AG10803 (cell line): Measurements from ENCODE around the gene FOXP1.

Experiments
- DNase-seq: peaks from one replicate; pipeline ENCODE4 v3.0.0; 2010; ENCODE audit warnings: low read depth
- H3K4me3 ChIP-seq: 2 replicates; pipeline ENCODE4 v1.5.1; 2011; ENCODE audit warnings: mild to moderate bottlenecking, low read length, control low read depth
- TF ChIP-seq, protein P1 (sequence below): conservative IDR thresholded peaks from 2 replicates; pipeline ENCODE4 v1.5.1; 2011; ENCODE audit warnings: mild to moderate bottlenecking, low read length, control low read depth, inconsistent platforms

FOXP1 gene

DNA sequence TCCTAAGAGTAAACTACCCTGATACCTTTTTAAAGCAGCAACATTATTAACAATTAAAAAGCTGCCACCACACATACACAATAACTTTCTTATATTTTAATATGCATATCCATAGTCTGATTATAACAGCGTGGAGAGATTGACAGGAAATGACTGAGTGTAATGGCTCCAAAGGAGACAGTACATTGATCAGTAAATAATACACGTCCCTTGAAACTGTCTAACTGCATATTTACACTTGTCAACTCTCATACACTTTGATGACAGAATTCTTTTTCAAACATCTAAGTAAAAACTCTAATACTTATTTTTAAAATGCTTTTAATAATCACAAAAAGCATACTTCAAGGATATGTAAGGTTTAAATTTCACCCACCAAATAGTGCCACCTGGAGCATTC lies 99.5 kb downstream of the FOXP1 start:
- TF ChIP-seq, protein P1, sequence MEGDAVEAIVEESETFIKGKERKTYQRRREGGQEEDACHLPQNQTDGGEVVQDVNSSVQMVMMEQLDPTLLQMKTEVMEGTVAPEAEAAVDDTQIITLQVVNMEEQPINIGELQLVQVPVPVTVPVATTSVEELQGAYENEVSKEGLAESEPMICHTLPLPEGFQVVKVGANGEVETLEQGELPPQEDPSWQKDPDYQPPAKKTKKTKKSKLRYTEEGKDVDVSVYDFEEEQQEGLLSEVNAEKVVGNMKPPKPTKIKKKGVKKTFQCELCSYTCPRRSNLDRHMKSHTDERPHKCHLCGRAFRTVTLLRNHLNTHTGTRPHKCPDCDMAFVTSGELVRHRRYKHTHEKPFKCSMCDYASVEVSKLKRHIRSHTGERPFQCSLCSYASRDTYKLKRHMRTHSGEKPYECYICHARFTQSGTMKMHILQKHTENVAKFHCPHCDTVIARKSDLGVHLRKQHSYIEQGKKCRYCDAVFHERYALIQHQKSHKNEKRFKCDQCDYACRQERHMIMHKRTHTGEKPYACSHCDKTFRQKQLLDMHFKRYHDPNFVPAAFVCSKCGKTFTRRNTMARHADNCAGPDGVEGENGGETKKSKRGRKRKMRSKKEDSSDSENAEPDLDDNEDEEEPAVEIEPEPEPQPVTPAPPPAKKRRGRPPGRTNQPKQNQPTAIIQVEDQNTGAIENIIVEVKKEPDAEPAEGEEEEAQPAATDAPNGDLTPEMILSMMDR, result no peak
- DNase-seq, result no peak
- H3K4me3 ChIP-seq, result no peak overlapping the region

DNA sequence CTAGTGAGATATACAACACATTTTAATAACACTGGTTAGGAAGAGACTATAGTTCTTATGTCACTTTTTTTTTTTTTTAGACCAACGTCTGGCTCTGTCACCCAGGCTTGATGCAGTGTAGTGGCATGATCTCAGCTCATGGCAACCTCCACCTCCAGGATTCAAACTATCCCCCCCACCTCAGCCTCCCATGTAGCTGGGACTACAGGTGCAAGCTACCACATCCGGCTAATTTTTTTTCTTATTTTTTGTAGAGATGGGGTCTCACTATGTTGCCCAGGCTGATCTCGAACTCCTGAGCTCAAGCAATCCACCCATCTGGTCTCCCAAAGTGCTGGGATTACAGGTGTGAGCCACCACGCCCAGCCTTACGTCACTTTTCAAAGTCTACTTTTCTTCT lies 100.8 kb downstream of the FOXP1 start:
- TF ChIP-seq, protein P1, result no peak
- no peak overlapping the region for H3K4me3 ChIP-seq
- no peak for DNase-seq

DNA sequence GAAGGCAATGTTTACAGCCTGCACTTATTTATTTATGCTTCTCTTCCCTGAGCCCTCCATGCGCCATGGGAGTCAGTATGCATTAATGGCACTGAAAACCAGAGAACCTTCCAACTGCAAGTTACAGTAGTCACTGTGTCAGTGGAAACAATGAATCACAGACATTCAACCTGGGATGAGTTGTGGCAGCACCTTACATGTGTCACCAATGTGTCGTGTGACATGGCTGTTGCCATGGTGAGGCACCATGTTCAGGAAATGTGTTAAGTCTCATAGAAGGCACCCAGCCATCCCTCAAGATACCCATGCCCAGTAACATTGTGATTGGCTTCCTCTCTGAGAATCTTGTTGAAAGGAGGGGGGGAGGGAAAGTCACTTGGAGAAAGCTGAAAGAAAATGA lies 105.0 kb downstream of the FOXP1 start:
- DNase-seq, result no peak
- H3K4me3 ChIP-seq, result no peak overlapping the region
- TF ChIP-seq, protein P1, result no peak

DNA sequence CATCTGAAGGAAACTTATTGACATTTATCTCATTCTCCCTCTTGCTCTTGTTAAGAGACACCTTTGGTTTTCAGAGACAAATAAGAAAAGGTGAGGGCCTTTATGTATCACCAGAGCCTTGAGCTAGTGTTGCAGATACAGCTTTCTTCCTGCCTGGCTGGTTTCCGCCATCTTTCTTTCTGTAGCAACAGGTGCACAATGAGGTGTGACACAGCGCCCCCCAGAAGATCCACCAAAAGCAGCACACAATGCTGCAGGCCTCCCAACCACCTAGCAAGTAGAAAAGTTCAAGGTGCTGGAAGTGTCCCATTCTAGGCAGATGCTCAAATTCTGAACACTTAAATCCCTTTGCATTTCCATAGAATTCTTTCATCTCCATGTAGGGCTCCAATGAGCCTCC lies 106.6 kb downstream of the FOXP1 start:
- TF ChIP-seq, protein P1, result no peak
- no peak for DNase-seq
- no peak overlapping the region for H3K4me3 ChIP-seq

DNA sequence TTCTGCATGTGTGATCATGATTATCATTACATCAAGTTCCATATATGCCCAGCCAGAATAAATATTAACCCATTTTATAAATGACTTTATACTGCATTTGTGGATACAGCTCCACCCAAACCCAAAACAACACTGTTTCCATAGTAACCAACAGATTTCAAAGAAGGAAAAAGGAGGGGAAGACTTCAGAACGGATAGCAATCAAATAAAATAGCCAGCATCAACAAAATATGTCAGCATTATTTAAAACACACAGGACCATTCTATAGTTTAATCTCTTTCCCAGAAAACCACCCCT lies 114.4 kb downstream of the FOXP1 start:
- DNase-seq, result no peak
- TF ChIP-seq, protein P1, result no peak

DNA sequence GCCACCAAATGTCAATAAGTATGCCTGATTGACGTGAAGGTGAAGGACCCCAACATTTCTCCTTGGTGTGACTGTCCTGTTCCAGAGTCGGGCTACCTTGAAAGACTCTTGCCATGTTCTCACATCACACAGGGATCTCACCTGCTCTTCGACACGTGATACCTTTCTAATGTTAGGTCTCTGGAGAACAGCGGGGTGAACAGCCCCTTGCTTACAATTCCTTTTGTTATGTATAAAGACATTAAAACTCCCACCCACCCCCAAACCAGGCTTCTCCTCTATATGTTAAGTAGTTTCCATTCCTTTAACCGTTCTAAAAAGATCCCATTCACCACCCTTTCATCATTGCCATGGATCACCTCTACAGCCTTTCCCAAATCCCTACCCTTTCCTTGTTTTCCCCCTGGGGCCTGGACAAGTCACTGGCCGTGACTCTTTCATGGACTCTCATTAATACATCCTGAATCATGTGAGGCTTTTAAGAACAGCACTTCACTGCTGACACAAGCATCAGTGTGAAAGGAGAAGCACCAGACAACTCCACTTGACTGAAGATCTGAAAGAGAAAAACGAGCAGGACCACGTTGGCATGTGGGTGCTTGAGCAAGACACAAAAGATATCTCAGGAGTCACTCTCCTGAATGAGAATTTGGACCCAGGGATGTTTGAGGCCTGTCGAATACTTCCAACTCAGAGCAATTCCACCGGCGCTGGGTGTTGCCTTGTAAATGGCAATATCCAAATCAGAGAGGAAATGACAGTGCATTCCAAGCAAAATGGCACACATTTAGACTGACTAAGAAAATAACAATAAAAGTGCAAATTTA lies 115.0 kb downstream of the FOXP1 start:
- DNase-seq, result no peak
- TF ChIP-seq, protein P1, result no peak
- no peak overlapping the region for H3K4me3 ChIP-seq

More for the DNA sequence above, 114.4 kb downstream of the FOXP1 start:
- no peak overlapping the region for H3K4me3 ChIP-seq

DNA sequence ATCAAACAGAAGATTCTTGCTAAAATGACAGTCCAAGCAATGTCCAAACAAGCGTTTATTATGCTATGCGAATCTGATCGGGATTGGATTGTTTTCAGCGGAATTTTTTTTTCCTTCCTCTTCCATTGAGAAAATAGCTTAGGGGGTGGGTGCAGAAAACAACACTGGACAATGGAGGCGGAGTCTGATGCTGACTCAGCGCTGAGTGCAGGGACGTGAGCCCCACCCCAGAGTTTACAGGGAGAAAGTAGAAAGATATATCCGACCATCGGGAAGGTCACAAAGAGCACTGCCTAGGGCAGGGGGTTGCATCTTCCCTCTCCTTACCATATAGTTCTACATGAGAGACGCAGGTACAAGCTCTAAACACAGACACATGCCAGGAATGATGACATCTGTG lies 117.0 kb downstream of the FOXP1 start:
- no peak overlapping the region for H3K4me3 ChIP-seq
- no peak for DNase-seq
- TF ChIP-seq, protein P1, result no peak
